Breast epithelium (tissue), 3 donors: ENCODE results near the gene PLPP1.

Experiments
- CTCF ChIP-seq, 3 donors: fragments of 450-650 bp; IDR thresholded peaks; one replicate each; pipeline ENCODE4 v1.5.1; 2016 to 2017; ENCODE audit warnings: antibody characterized with exemption in 3 of 3, mild to moderate bottlenecking in 3 of 3, moderate library complexity in 3 of 3
- POLR2A ChIP-seq: fragments of 450-650 bp; IDR thresholded peaks from one replicate; pipeline ENCODE4 v1.6.1; 2016; ENCODE audit warnings: antibody characterized with exemption, mild to moderate bottlenecking, moderate library complexity
- POLR2AphosphoS5 ChIP-seq, 3 donors: sonication (generic); formaldehyde crosslinking; IDR thresholded peaks; one replicate each; pipeline ENCODE4 v1.6.1; 2017; ENCODE audit warnings: antibody characterized with exemption in 3 of 3

GRCh38 chr5:55568654-55569512 lies 34.1 kb upstream of the PLPP1 start:
- TF ChIP-seq CTCF (IDR thresholded peaks at IDR 0.05) (no peak), POLR2AphosphoS5 (IDR thresholded peaks at IDR 0.05) (peak in 2 of 3 donors; percentile 11 to 58), POLR2A (no peak)
